HG02973 (cell line): ENCODE measurements around the gene ZNF557.

Source experiments
- ATAC-seq: cut with Tn5 transposase; IDR thresholded peaks from one replicate; pipeline ENCODE4 v1.9.1; 2021; ENCODE audit warnings: moderate library complexity; ENCODE audit not compliant: unreplicated experiment

The ZNF557 gene

DNA sequence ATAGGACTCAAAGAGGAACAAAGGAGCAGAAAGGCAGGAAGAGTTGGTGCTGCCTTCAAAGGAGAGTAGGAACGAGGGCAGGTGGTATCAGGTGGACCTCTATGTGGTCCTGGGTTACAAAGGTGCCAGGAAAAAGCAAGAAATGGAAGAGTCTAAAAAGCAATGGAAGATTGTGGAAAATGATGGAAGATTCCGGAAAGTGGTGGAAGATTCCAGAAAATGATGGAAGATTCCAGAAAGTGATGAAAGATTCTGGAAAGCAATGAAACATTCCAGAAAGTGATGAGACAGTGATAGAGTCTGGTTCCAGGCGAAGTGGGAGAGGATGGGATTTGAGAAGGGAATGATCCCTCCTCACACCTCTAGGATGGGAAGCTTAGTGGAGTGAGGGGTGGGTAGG is 55.3 kb downstream of the ZNF557 start:
- ATAC-seq, result no peak

GRCh38 chr19:7125221-7125620 is 55.7 kb downstream of the ZNF557 start:
- ATAC-seq, result no peak

- ATAC-seq, result no peak
Observed at GRCh38 chr19:7126132-7126531, 56.6 kb downstream of the ZNF557 start.

- no peak for ATAC-seq
Observed at GRCh38 chr19:7130043-7130442, 60.5 kb downstream of the ZNF557 start.

- ATAC-seq, result no peak
Observed at GRCh38 chr19:7132054-7132453, 62.6 kb downstream of the ZNF557 start.

GRCh38 chr19:7137120-7137519 is 67.6 kb downstream of the ZNF557 start:
- ATAC-seq, result no peak
